Endodermal cell (in vitro differentiated cells): ENCODE measurements around the gene AOPEP. TPM values are rescaled to one million over a fixed set of nuclear protein-coding genes. Genes with fewer than 3 reads are reported as not detected.
A peak's percentile ranks its signal among the peaks of the same experiment; 100 is the strongest.

ENCODE experiments used
- DNase-seq: peaks from one replicate; pipeline ENCODE4 v3.0.0-alpha.2; 2017
- H3K27ac ChIP-seq: 2 replicates; pipeline ENCODE4 v1.5.1; 2013; ENCODE audit warnings: mild to moderate bottlenecking, low read depth, low read length, moderate library complexity
- H3K27me3 ChIP-seq: 2 replicates; pipeline ENCODE4 v1.6.1; 2013; ENCODE audit warnings: mild to moderate bottlenecking, low read length, moderate library complexity; ENCODE audit not compliant: insufficient read depth, control insufficient read depth, poor library complexity, severe bottlenecking
- H3K36me3 ChIP-seq: 2 replicates; pipeline ENCODE4 v1.7.0; 2013; ENCODE audit warnings: mild to moderate bottlenecking, low read length, moderate library complexity; ENCODE audit not compliant: control insufficient read depth, insufficient read depth
- H3K4me1 ChIP-seq: one replicate; pipeline ENCODE4 v1.7.0; 2013; ENCODE audit warnings: low read length; ENCODE audit not compliant: control insufficient read depth, insufficient read depth
- H3K4me3 ChIP-seq: 2 replicates; pipeline ENCODE4 v1.5.1; 2013; ENCODE audit warnings: mild to moderate bottlenecking, low read length, moderate library complexity
- H3K9ac ChIP-seq: 2 replicates; pipeline ENCODE4 v1.6.1; 2013; ENCODE audit warnings: mild to moderate bottlenecking, low read length, moderate library complexity; ENCODE audit not compliant: poor library complexity, severe bottlenecking; ENCODE audit errors: extremely low read depth
- H3K9me3 ChIP-seq: 2 replicates; pipeline ENCODE4 v1.6.1; 2013; ENCODE audit warnings: mild to moderate bottlenecking, low read length, moderate library complexity; ENCODE audit not compliant: control insufficient read depth
- H3K27ac Mint-ChIP-seq: 2 replicates; pipeline ENCODE4 v1.8.0; 2020; ENCODE audit warnings: mixed read lengths
- H3K27me3 Mint-ChIP-seq: 2 replicates; pipeline ENCODE4 v1.8.0; 2021; ENCODE audit warnings: mild to moderate bottlenecking, mixed read lengths; ENCODE audit not compliant: insufficient read depth
- H3K36me3 Mint-ChIP-seq: 2 replicates; pipeline ENCODE4 v1.8.0; 2020; ENCODE audit warnings: low read depth, mixed read lengths
- H3K4me1 Mint-ChIP-seq: 2 replicates; pipeline ENCODE4 v1.8.0; 2020; ENCODE audit warnings: mixed read lengths
- H3K4me3 Mint-ChIP-seq: 2 replicates; pipeline ENCODE4 v1.8.0; 2020; ENCODE audit warnings: mild to moderate bottlenecking, moderate library complexity, mixed read lengths
- H3K9me3 Mint-ChIP-seq: 2 replicates; pipeline ENCODE4 v1.8.0; 2020; ENCODE audit warnings: mild to moderate bottlenecking, mixed read lengths
- WGBS, 2 experiments: methylation state at CpG; one replicate each; pipeline versions ENCODE4 v1.1.5 to v1.1.7; 2013; ENCODE audit warnings: missing lambda C conversion rate in 2 of 2, mixed read lengths in 1 of 2; ENCODE audit not compliant: insufficient coverage in 1 of 2, insufficient read length in 1 of 2; 5-methylcytosine and 5-hydroxymethylcytosine counted together
- total RNA-seq, 2 donors: library from RNA; stranded (reverse); fragmentation: NEBNext Ultra II Directional in 1 of 2; extraction: Animal tissue kit (Norgen Biotek cat#: 25700) in 1 of 2; gene quantifications; 2 replicates in 1 of 2; 3 replicates in 1 of 2; pipeline ENCODE4 v1.2.1, GENCODE V29; 2021
- TF ChIP-seq, protein P1 (sequence below): fragments of 200-600 bp; sonication (generic); conservative IDR thresholded peaks from 2 replicates; pipeline ENCODE4 v1.5.0; 2021; ENCODE audit warnings: antibody characterized with exemption, mild to moderate bottlenecking

AOPEP gene
- total RNA-seq, 2 donors from 2014 or later: 23.4 to 33.7 TPM

GRCh38 chr9:95127249-95128176 is 401.0 kb downstream of the AOPEP start:
- TF ChIP-seq, protein P1, sequence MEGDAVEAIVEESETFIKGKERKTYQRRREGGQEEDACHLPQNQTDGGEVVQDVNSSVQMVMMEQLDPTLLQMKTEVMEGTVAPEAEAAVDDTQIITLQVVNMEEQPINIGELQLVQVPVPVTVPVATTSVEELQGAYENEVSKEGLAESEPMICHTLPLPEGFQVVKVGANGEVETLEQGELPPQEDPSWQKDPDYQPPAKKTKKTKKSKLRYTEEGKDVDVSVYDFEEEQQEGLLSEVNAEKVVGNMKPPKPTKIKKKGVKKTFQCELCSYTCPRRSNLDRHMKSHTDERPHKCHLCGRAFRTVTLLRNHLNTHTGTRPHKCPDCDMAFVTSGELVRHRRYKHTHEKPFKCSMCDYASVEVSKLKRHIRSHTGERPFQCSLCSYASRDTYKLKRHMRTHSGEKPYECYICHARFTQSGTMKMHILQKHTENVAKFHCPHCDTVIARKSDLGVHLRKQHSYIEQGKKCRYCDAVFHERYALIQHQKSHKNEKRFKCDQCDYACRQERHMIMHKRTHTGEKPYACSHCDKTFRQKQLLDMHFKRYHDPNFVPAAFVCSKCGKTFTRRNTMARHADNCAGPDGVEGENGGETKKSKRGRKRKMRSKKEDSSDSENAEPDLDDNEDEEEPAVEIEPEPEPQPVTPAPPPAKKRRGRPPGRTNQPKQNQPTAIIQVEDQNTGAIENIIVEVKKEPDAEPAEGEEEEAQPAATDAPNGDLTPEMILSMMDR: peak; percentile 97
- no peaks in the 10 kb centered on the region for H3K27me3 ChIP-seq

DNA sequence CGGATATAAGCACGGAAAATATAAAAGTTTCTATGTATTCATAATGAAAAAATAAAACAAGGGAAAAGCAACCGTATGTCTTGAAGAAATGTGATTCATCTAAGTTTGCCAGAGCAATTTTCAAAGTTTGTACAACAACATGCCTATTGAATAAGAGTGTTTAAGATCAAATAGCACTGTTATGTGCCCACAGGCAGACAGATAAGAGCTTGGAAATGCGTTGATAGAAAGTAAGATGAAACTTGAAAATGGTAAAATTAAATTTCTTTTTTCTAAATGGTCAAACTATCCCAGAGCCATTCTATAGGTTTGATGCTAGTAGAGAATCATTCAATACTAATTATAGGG is 401.7 kb downstream of the AOPEP start:
- no peak overlapping the region for H3K4me3 ChIP-seq
- peaks cover 11% of the 10 kb centered on the region for H3K4me1 ChIP-seq
- peaks cover 33% of the 10 kb centered on the region for H3K4me1 Mint-ChIP-seq

More at GRCh38 chr9:95127249-95128176, 401.0 kb downstream of the AOPEP start:
- peaks cover 11% of the 10 kb centered on the region for H3K4me1 ChIP-seq
- Mint-ChIP-seq H3K4me3 (peak overlapping the region; percentile 53), H3K9me3 (no peaks in the 10 kb centered on the region), H3K27ac (no peak overlapping the region), H3K4me1 (peaks cover 33% of the 10 kb centered on the region), H3K27me3 (no peaks in the 10 kb centered on the region), H3K36me3 (peaks cover 10% of the 10 kb centered on the region)
- H3K36me3 ChIP-seq: no peaks in the 10 kb centered on the region
- peak; percentile 96 for DNase-seq
- H3K9me3 ChIP-seq: no peaks in the 10 kb centered on the region
- no peak overlapping the region for H3K4me3 ChIP-seq
- H3K9ac ChIP-seq: no peak overlapping the region
- 41 to 53% methylated on average over 28 to 35 of the region's 35 CpGs for WGBS, 2 experiments
- no peak overlapping the region for H3K27ac ChIP-seq

GRCh38 chr9:95129476-95130291 is 403.2 kb downstream of the AOPEP start:
- Histone ChIP-seq H3K27ac (peak overlapping the region; percentile 14), H3K4me3 (no peak overlapping the region)
- peaks cover 32% of the 10 kb centered on the region for H3K4me1 Mint-ChIP-seq

More for the DNA sequence above, 401.7 kb downstream of the AOPEP start:
- peaks cover 10% of the 10 kb centered on the region for H3K36me3 Mint-ChIP-seq
- Histone ChIP-seq H3K27ac (no peak overlapping the region), H3K9me3 (no peaks in the 10 kb centered on the region), H3K36me3 (no peaks in the 10 kb centered on the region), H3K27me3 (no peaks in the 10 kb centered on the region), H3K9ac (no peak overlapping the region)
- TF ChIP-seq, protein P1: no peak
- no peaks in the 10 kb centered on the region for H3K9me3 Mint-ChIP-seq
- no peak overlapping the region for H3K4me3 Mint-ChIP-seq
- no peaks in the 10 kb centered on the region for H3K27me3 Mint-ChIP-seq
- H3K27ac Mint-ChIP-seq: no peak overlapping the region
- WGBS, 2 experiments: 92 to 96% methylated on average over 4 of the region's 4 CpGs
- no peak for DNase-seq

More at GRCh38 chr9:95129476-95130291, 403.2 kb downstream of the AOPEP start:
- Histone ChIP-seq H3K4me1 (peaks cover 11% of the 10 kb centered on the region), H3K9ac (no peak overlapping the region), H3K36me3 (peaks cover 2% of the 10 kb centered on the region), H3K9me3 (no peaks in the 10 kb centered on the region), H3K27me3 (no peaks in the 10 kb centered on the region)
- Mint-ChIP-seq H3K27me3 (no peaks in the 10 kb centered on the region), H3K36me3 (peaks cover under 1% of the 10 kb centered on the region), H3K9me3 (no peaks in the 10 kb centered on the region), H3K4me3 (no peak overlapping the region), H3K27ac (peak overlapping the region; percentile 12)
- no peak for DNase-seq
- 68 to 70% methylated on average over 6 to 8 of the region's 8 CpGs for WGBS, 2 experiments
- TF ChIP-seq, protein P1: no peak
